ENCODE measurements around the gene CEMIP2.

DNA sequence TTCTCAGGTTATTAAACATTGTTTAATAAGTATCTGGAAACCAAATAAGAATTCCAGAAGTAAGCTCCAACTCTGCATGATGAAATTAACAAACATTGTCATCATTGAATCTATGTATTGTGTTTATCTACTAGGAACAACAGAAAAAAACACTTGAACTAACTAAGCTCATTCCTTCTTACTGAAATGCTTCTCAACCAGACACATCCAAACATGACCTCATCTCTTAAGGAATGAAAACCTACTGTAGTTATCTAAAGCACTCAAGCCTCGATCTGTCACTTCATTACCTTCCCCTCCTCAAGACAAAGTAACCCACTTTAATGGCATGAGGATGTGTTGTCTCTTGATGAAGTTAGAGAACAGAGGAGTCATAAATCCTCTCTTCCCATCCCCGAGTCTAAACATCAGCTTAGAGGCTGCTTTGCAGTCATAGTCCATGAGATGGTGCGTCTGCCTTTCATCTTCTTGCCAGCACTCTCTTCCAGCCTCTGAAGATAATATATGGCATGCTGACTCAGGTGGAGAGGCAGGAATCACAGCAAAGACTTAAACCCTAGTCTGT lies 86.5 kb downstream of the CEMIP2 start:
- TF ChIP-seq, protein P1, sequence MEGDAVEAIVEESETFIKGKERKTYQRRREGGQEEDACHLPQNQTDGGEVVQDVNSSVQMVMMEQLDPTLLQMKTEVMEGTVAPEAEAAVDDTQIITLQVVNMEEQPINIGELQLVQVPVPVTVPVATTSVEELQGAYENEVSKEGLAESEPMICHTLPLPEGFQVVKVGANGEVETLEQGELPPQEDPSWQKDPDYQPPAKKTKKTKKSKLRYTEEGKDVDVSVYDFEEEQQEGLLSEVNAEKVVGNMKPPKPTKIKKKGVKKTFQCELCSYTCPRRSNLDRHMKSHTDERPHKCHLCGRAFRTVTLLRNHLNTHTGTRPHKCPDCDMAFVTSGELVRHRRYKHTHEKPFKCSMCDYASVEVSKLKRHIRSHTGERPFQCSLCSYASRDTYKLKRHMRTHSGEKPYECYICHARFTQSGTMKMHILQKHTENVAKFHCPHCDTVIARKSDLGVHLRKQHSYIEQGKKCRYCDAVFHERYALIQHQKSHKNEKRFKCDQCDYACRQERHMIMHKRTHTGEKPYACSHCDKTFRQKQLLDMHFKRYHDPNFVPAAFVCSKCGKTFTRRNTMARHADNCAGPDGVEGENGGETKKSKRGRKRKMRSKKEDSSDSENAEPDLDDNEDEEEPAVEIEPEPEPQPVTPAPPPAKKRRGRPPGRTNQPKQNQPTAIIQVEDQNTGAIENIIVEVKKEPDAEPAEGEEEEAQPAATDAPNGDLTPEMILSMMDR (IDR thresholded peaks at IDR 0.05 in 4 of 5, conservative IDR thresholded peaks at IDR 0.05 in 1 of 5), result no peak
- TF ChIP-seq POLR2A (IDR thresholded peaks at IDR 0.05), result no peak
